HEK293T (cell line): ENCODE results near the gene AKIRIN2.

Source experiments
- BHLHE40 ChIP-seq: fragments of 450-650 bp; IDR thresholded peaks from 2 replicates; pipeline ENCODE4 v1.6.1; 2016; ENCODE audit warnings: mild to moderate bottlenecking, moderate library complexity, borderline replicate concordance
- SP1 ChIP-seq: fragments of 450-650 bp; IDR thresholded peaks from 2 replicates; pipeline ENCODE4 v1.6.1; 2017

- TF ChIP-seq BHLHE40 = no peak
- TF ChIP-seq SP1 = no peak
Observed at GRCh38 chr6:87660226-87660911, 41.7 kb downstream of the AKIRIN2 start.
